SK-N-SH (cell line): ENCODE data around the gene TELO2. TPM values are rescaled to one million over a fixed set of nuclear protein-coding genes. Genes with fewer than 3 reads are reported as not detected.

ENCODE experiments used
- CTCF ChIA-PET: fragments of 300-600, 350-600 bp; formaldehyde crosslinking; extraction: SDS; loops from one replicate; lab custom pipeline; 2021; lab: Yijun Ruan, JAX
- POLR2A ChIA-PET: fragments of 350-600 bp; sonication (Branson Sonifier 250); formaldehyde crosslinking; extraction: SDS; loops from one replicate; lab custom pipeline; 2020; ENCODE audit warnings: antibody characterized with exemption, inconsistent platforms; lab: Yijun Ruan, JAX
- DNase-seq: peaks from one replicate; pipeline ENCODE4 v3.0.0; 2012
- H2AFZ ChIP-seq: fragments of 200-600 bp; sonication (generic); 2 replicates; pipeline ENCODE4 v1.8.1; 2016; ENCODE audit warnings: antibody characterized with exemption, mild to moderate bottlenecking, low read depth
- H3F3A ChIP-seq: fragments of 200-600 bp; sonication (generic); replicated peaks from 2 replicates; pipeline ENCODE3; 2016; ENCODE audit warnings: antibody characterized with exemption, mild to moderate bottlenecking; ENCODE audit not compliant: insufficient read depth
- H3K27ac ChIP-seq, 2 experiments: fragments of 200-500 bp in 1 of 2; fragments of 200-600 bp in 1 of 2; sonication (Bioruptor generic) in 1 of 2; sonication (generic), shearing (Covaris generic) in 1 of 2; 2 replicates each; pipeline versions ENCODE4 v1.5.1 to v1.6.1; 2014 to 2016; ENCODE audit warnings: low read depth in 2 of 2, inconsistent platforms in 1 of 2, low read length in 1 of 2, mild to moderate bottlenecking in 1 of 2, mixed read lengths in 1 of 2
- H3K27me3 ChIP-seq: fragments of 200-600 bp; sonication (generic), shearing (Covaris generic); 2 replicates; pipeline ENCODE4 v1.6.1; 2016; ENCODE audit warnings: mixed run types; ENCODE audit not compliant: insufficient read depth
- H3K36me3 ChIP-seq, 2 experiments: fragments of 200-500 bp in 1 of 2; fragments of 200-600 bp in 1 of 2; sonication (Bioruptor generic) in 1 of 2; sonication (generic) in 1 of 2; replicated peaks in 1 of 2; 2 replicates each; pipeline versions ENCODE3 to v1.5.1; 2014 to 2016; ENCODE audit warnings: low read length in 1 of 2, mild to moderate bottlenecking in 1 of 2; ENCODE audit not compliant: insufficient read depth in 2 of 2, control insufficient read depth in 1 of 2
- H3K4me1 ChIP-seq, 2 experiments: fragments of 200-500 bp in 1 of 2; fragments of 200-600 bp in 1 of 2; sonication (Bioruptor generic) in 1 of 2; sonication (generic), shearing (Covaris generic) in 1 of 2; 2 replicates each; pipeline versions ENCODE4 v1.5.1 to v1.6.1; 2014 to 2016; ENCODE audit warnings: low read depth in 1 of 2, low read length in 1 of 2, mixed run types in 1 of 2; ENCODE audit not compliant: insufficient read depth in 2 of 2, control insufficient read depth in 1 of 2
- H3K4me2 ChIP-seq: fragments of 200-600 bp; sonication (generic), shearing (Covaris generic); 2 replicates; pipeline ENCODE4 v1.6.1; 2017; ENCODE audit warnings: mixed run types
- H3K4me3 ChIP-seq, 2 experiments: fragments of 200-500 bp in 1 of 2; fragments of 200-600 bp in 1 of 2; sonication (Bioruptor generic) in 1 of 2; sonication (generic), shearing (Covaris generic) in 1 of 2; 2 replicates each; pipeline versions ENCODE4 v1.5.1 to v1.8.1; 2014 to 2016; ENCODE audit warnings: low read depth in 2 of 2, inconsistent platforms in 1 of 2, low read length in 1 of 2, mild to moderate bottlenecking in 1 of 2, mixed read lengths in 1 of 2, moderate library complexity in 1 of 2
- H3K79me2 ChIP-seq: fragments of 200-600 bp; sonication (generic); 2 replicates; pipeline ENCODE4 v1.8.1; 2017; ENCODE audit warnings: mild to moderate bottlenecking; ENCODE audit not compliant: insufficient read depth
- H3K9ac ChIP-seq: fragments of 200-600 bp; sonication (generic); 2 replicates; pipeline ENCODE4 v1.6.1; 2017; ENCODE audit warnings: mixed run types
- H3K9me2 ChIP-seq: fragments of 200-600 bp; sonication (generic); 2 replicates; pipeline ENCODE4 v1.6.1; 2017; ENCODE audit warnings: mixed run types
- H3K9me3 ChIP-seq: fragments of 200-600 bp; sonication (generic); 2 replicates; pipeline ENCODE4 v1.6.1; 2017; ENCODE audit warnings: mixed run types, mild to moderate bottlenecking, moderate library complexity
- H4K20me1 ChIP-seq: fragments of 200-600 bp; sonication (generic); 2 replicates; pipeline ENCODE4 v1.6.1; 2017; ENCODE audit warnings: mild to moderate bottlenecking, mixed run types; ENCODE audit not compliant: insufficient read depth
- EP300 ChIP-seq, 2 experiments: IDR thresholded peaks; 2 replicates each; pipeline versions ENCODE4 v1.4.0 to v1.6.1; 2012; ENCODE audit warnings: borderline replicate concordance in 1 of 2, low read depth in 1 of 2, low read length in 1 of 2
- EZH2phosphoT487 ChIP-seq: fragments of 200-600 bp; sonication (generic); IDR thresholded peaks from 2 replicates; pipeline ENCODE4 v1.6.1; 2017; ENCODE audit warnings: low read depth, mixed run types, mild to moderate bottlenecking, antibody characterized with exemption, moderate library complexity, borderline replicate concordance
- FOXJ3 ChIP-seq: sonication (generic); formaldehyde crosslinking; IDR thresholded peaks from 2 replicates; pipeline ENCODE4 v1.5.1; 2020; ENCODE audit warnings: mild to moderate bottlenecking, missing genetic modification reagents
- FOXM1 ChIP-seq: IDR thresholded peaks from 2 replicates; pipeline ENCODE4 v1.4.0; 2012; ENCODE audit warnings: low read depth, mild to moderate bottlenecking
- MAX ChIP-seq: IDR thresholded peaks from 2 replicates; pipeline ENCODE4 v1.4.0; 2012; ENCODE audit warnings: low read depth
- MEF2A ChIP-seq: IDR thresholded peaks from 2 replicates; pipeline ENCODE4 v1.4.0; 2012; ENCODE audit warnings: low read depth, borderline replicate concordance
- MXI1 ChIP-seq: IDR thresholded peaks from 2 replicates; pipeline ENCODE4 v1.6.1; 2012; ENCODE audit warnings: mild to moderate bottlenecking, low read depth, low read length, improper control_type of control experiment
- NFIC ChIP-seq: IDR thresholded peaks from 2 replicates; pipeline ENCODE4 v1.4.0; 2012; ENCODE audit warnings: borderline replicate concordance
- NRF1 ChIP-seq: IDR thresholded peaks from 2 replicates; pipeline ENCODE4 v1.6.1; 2012; ENCODE audit warnings: low read depth, mild to moderate bottlenecking, low read length
- RCOR1 ChIP-seq: fragments of 150-350 bp; IDR thresholded peaks from 2 replicates; pipeline ENCODE4 v1.6.1; 2017; ENCODE audit warnings: antibody characterized with exemption, low read length
- REST ChIP-seq: IDR thresholded peaks from 2 replicates; pipeline ENCODE4 v1.6.1; 2012; ENCODE audit warnings: mild to moderate bottlenecking, low read depth, low read length, moderate library complexity
- RFX5 ChIP-seq: IDR thresholded peaks from 2 replicates; pipeline ENCODE4 v1.6.1; 2012; ENCODE audit warnings: mild to moderate bottlenecking, improper control_type of control experiment, low read length
- RXRA ChIP-seq: IDR thresholded peaks from 2 replicates; pipeline ENCODE4 v1.4.0; 2012; ENCODE audit warnings: low read depth, mild to moderate bottlenecking, borderline replicate concordance
- SMC3 ChIP-seq: IDR thresholded peaks from 2 replicates; pipeline ENCODE4 v1.6.1; 2012; ENCODE audit warnings: low read depth, low read length, improper control_type of control experiment
- TAF1 ChIP-seq: IDR thresholded peaks from 2 replicates; pipeline ENCODE4 v1.6.1; 2012; ENCODE audit warnings: low read depth, mild to moderate bottlenecking, low read length, moderate library complexity, borderline replicate concordance
- TCF12 ChIP-seq: IDR thresholded peaks from 2 replicates; pipeline ENCODE4 v1.4.0; 2012
- TEAD4 ChIP-seq: IDR thresholded peaks from 2 replicates; pipeline ENCODE4 v1.4.0; 2012; ENCODE audit warnings: mild to moderate bottlenecking, borderline replicate concordance; ENCODE audit not compliant: insufficient read depth
- WGBS: methylation state at CpG from one replicate; pipeline ENCODE4 v1.1.6; 2017; ENCODE audit warnings: low lambda C conversion rate; 5-methylcytosine and 5-hydroxymethylcytosine counted together
- polyA plus RNA-seq, 3 experiments: library from polyadenylated mRNA; depleted of rRNA; stranded (reverse); fragments of >200 nt; gene quantifications; 2 replicates each; pipeline ENCODE4 v1.2.3, GENCODE V29; 2012
- TF ChIP-seq, protein P1 (sequence below): IDR thresholded peaks from 2 replicates; pipeline ENCODE4; 2012
- TF ChIP-seq, protein P2 (sequence below): IDR thresholded peaks from 2 replicates; pipeline ENCODE4 v1.4.0; 2012; ENCODE audit warnings: low read depth, borderline replicate concordance

The TELO2 gene
- polyA plus RNA-seq, 1 of the 3 experiments (the other 2 are of a cell fraction) = 24.2 TPM

DNA sequence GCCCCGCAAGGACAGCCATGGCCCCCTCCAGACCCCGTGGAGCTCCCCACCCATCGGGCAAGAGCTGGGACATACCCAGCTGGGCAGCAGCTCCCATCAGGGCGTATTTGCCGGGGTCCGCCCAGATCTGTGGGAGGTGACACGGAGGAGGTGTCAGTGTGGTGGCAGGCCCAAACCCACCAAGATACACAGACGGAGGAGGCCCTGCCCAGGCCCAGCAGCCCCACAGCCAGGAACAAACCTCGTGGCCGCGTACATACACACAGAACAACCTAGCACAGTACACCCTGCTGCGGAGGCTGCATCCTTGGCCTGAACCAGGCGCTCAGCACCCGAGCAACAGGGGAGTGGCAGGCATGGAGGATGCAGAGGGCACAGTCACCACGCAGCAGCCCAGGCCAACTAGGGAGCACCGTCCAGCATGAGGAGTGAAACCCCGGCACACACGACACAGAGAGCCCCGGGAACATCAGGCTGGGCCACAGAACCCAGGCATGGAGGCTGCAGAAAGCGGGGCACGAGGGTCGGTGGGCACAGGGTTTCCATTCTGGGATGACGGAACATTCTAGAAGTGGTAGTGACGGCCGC is 43.9 kb upstream of the TELO2 start (continued):
- TF ChIP-seq RFX5 (no peak), NRF1 (no peak), SMC3 (no peak)
- TF ChIP-seq, protein P1, sequence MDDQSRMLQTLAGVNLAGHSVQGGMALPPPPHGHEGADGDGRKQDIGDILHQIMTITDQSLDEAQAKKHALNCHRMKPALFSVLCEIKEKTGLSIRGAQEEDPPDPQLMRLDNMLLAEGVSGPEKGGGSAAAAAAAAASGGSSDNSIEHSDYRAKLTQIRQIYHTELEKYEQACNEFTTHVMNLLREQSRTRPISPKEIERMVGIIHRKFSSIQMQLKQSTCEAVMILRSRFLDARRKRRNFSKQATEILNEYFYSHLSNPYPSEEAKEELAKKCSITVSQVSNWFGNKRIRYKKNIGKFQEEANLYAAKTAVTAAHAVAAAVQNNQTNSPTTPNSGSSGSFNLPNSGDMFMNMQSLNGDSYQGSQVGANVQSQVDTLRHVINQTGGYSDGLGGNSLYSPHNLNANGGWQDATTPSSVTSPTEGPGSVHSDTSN = no peak

GRCh38 chr16:1450218-1450617 is 42.9 kb upstream of the TELO2 start:
- Histone ChIP-seq H2AFZ (no peak overlapping the region), H3K4me2 (no peak overlapping the region), H3F3A (no peaks in the 10 kb centered on the region), H4K20me1 (no peaks in the 10 kb centered on the region), H3K9ac (no peak overlapping the region), H3K79me2 (no peaks in the 10 kb centered on the region), H3K4me1 (no peaks in the 10 kb centered on the region), H3K27ac (no peak overlapping the region), H3K4me3 (no peak overlapping the region), H3K36me3 (peaks cover 0 to 35% of the 10 kb centered on the region in 2 experiments), H3K9me2 (no peaks in the 10 kb centered on the region), H3K27me3 (no peaks in the 10 kb centered on the region), H3K9me3 (no peaks in the 10 kb centered on the region)
- TF ChIP-seq RXRA = no peak
- no peak for TF ChIP-seq RCOR1
- TF ChIP-seq TEAD4 = no peak
- no peak for TF ChIP-seq NFIC
- no peak for TF ChIP-seq TAF1
- TF ChIP-seq MXI1 = no peak
- TF ChIP-seq TCF12 = no peak
- TF ChIP-seq REST = no peak
- TF ChIP-seq MEF2A = no peak
- TF ChIP-seq FOXJ3 (CRISPR knock-in tag) = no peak
- TF ChIP-seq FOXM1 = no peak
- no peak for TF ChIP-seq MAX
- TF ChIP-seq, protein P1 = no peak
- no peak for TF ChIP-seq EZH2phosphoT487
- TF ChIP-seq EP300 (IDR thresholded peaks at IDR 0.05; ENCODE audit: borderline replicate concordance in 1 of 2, low read depth in 1 of 2, low read length in 1 of 2) = no peak
- TF ChIP-seq, protein P2, sequence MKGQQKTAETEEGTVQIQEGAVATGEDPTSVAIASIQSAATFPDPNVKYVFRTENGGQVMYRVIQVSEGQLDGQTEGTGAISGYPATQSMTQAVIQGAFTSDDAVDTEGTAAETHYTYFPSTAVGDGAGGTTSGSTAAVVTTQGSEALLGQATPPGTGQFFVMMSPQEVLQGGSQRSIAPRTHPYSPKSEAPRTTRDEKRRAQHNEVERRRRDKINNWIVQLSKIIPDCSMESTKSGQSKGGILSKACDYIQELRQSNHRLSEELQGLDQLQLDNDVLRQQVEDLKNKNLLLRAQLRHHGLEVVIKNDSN = no peak
- TF ChIP-seq RFX5 = no peak
- CTCF ChIA-PET = no interaction called here
- POLR2A ChIA-PET = no interaction called here
- WGBS = 96% methylated on average over 26 of the region's 29 CpGs
- DNase-seq = no peak
